CD4-positive, alpha-beta T cell treated with Interleukin-17A for 1 hour (primary cell): ENCODE measurements around the gene SNAPC4.

Experiments
- DNase-seq: peaks from one replicate; pipeline ENCODE4 v3.0.0-alpha.2; 2020

SNAPC4 gene

GRCh38 chr9:136367296-136368145 lies 32.4 kb downstream of the SNAPC4 start:
- DNase-seq: no peak

GRCh38 chr9:136366826-136367225 lies 33.1 kb downstream of the SNAPC4 start:
- no peak for DNase-seq

GRCh38 chr9:136365775-136366222 lies 34.2 kb downstream of the SNAPC4 start:
- no peak for DNase-seq

- DNase-seq: no peak
These were observed 34.8 kb downstream of the SNAPC4 start for GRCh38 chr9:136364942-136365774.

DNA sequence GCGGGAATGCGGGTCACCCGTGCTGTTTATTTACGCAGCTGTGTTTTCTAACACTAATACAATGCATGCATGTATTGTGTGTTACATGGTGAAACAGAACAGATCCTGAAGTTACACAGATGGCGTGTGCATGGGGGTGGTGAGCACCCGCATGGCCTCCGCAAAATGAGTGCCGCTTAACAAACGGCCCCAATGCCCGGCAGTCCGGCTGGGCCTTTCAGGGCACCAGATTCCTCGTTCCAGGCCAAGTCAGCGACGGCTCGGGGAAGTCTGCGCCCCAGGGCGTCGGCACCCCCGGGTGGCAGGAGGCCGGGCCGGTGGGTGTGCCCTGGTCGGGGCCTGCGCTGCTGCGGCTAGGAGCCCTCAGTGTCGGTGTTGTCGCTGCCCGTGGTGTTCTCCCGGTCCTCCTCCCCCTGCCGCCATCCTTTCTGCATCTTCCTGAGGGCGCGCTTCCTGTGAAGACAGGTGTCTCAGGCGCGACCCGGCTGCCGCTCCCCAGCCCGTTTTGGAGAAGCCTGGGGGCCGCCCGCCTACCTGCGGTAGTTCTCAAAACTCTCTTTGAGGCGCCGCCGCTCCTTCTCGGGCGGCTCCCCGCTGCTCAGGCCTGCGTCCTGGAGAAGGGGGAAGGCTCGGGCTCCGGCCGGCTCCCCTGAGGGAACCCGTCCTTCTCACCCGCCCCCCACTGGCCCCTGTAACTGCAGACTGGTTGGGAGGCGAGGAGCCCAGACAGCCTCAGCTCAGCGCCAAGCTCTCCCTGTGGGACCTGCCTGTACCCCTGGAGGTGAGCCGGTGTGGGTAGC lies 35.8 kb downstream of the SNAPC4 start:
- no peak for DNase-seq

DNA sequence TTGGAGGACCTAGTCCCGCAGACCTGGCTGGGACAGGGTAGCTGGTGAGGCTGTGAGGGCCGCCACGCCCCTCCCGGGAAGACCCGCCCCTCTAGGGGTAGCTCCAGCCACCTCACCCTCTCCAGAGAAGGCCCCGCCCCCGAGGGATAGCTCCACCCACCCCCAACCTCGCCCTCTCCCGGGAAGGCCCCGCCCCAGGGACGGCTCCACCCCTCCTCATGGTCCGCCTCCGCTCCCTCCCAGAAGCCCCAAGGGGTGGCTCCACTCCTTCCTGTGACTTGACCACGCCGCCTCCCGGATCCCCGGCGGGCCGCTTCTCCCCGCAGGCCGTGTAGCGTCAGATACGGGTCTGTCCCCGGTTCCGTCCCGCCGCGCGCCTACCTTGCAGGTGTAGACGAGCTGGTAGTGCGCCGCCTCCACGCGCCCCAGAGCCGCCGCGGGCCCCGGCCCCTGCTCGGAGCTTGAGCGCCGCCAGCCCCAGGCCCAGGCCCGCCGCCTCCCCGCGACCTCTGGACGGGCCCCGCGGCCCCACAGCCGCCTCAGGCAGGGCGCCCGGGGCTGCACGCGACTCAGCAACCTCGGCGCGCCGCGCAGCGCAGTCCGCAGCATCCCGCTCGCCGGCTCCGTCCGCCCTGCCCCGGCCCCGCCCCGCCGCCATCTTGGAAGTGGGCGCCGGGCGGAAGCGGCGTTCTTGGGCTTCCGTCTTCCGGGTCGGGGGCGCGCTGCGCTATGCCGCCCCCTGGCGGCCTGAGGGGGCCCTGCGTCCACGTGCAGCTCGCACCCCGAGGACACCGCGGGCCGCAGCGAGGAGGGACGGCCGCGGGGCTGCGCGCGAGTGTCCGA lies 36.6 kb downstream of the SNAPC4 start, which contains the start of gene DNLZ:
DNLZ (minus strand) TSS at position 639 of the 843 bp plus-strand sequence; CDS start at position 609, 30 bp downstream.
- DNase-seq: peak; percentile 95

DNA sequence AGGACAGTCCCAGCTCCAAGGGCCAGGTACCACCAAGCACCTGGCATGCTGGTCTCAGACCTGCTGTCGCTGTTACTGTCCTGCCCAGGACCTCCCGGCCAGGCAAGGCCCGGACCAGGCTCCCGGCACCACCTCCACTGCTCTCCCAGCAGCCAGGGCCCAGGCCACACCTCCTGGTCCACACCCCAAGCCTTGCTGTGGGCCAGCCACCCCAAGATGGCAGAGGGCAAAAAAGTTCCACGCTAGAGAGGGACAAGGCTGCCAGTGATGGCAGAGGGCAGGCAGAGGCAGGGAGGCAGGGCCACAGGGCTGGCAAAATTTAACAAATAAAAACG lies 37.6 kb downstream of the SNAPC4 start:
- no peak for DNase-seq

GRCh38 chr9:136361754-136362449 lies 38.1 kb downstream of the SNAPC4 start:
- no peak for DNase-seq

GRCh38 chr9:136361047-136361753 lies 38.8 kb downstream of the SNAPC4 start:
- no peak for DNase-seq

- DNase-seq: no peak
These were observed 39.9 kb downstream of the SNAPC4 start for GRCh38 chr9:136359774-136360718.

- DNase-seq: no peak
These were observed 41.1 kb downstream of the SNAPC4 start for GRCh38 chr9:136358888-136359287.

DNA sequence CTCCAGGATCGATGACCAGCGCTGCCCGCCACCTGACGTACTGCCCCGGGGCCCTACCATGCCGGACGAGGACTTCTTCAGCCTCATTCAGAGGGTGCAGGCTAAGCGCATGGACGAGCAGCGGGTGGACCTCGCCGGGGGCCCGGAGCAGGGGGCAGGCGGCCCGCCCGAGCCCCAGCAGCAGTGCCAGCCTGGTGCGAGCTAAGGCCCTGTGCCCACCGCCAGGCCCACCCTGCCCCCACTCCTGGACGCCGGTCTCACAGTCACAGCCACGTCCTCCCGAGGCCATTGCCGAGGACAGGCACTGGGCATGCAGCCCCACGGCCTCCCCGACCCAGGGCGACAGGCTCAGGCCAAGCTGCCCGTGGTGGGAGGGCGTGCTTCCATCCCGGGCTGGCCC lies 42.0 kb downstream of the SNAPC4 start:
- no peak for DNase-seq

DNA sequence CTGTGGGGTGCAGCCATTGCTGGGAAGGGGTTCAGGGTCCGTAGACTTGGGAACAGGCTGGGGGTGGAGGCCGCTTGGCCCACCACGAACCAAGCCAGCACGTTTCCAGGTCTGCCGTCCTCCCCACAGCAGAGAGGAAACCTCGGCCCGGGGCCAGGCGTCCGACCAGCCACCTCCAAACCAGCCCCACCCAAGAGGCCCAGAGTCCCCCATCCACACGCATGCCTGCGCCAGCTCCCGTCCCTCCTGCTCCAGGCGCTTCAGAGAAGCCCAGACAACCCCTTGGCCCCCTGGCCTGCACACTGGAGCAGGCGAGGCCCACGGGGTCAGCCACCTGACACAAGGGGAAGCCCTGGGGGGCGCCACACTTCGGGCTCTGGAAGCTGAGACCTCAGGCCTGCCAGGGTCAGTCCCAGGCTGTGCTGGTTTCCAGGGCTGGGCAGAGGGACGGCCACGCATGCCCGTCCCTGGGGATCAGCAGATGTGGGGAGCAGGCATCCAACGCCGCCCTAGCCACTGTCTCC lies 42.7 kb downstream of the SNAPC4 start:
- no peak for DNase-seq

GRCh38 chr9:136355616-136356557 lies 44.1 kb downstream of the SNAPC4 start:
- no peak for DNase-seq

DNA sequence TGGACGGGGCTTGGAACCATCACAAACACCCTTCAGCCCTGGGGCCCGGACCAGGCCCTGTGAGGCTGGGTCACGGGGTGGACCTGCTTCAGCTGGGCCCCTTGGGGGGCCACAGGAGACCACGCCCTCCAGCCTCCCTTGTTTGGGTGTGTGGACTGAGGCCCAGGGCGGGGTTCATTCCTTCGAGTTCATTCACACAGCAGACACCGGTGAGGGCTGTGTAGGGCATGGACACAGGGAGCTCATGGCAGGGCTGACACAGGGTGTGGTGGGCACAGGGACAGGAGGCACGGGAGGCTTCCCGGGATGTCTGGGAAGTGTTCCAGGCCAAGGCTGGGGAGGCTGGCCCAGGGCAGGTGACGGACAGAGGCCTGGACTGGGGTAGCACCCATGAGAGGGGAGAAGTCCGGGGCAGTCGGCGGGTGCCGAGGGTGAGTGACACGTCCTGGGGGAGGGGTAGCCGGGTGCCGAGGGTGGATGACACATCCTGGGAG lies 45.3 kb downstream of the SNAPC4 start:
- no peak for DNase-seq

- no peak for DNase-seq
These were observed 46.0 kb downstream of the SNAPC4 start for GRCh38 chr9:136353757-136354488.

GRCh38 chr9:136353088-136353487 lies 46.9 kb downstream of the SNAPC4 start:
- no peak for DNase-seq
